BLaER1 treated with 17β-estradiol and CSF1 and Interleukin-3, amounts not matched to agents 10 nM and 100 nM (cell line): ENCODE results near the gene TAP1.
"Not testable (repeated sequence)": the region's sequence is repeated elsewhere in the genome, so short reads cannot be mapped to it uniquely, and the experiment has no call there.

Experiments
- H3K27ac ChIP-seq, 11 experiments: shearing (Covaris generic); formaldehyde crosslinking; 2 replicates each; pipeline ENCODE4 v1.8.1; 2022
- H3K27me3 ChIP-seq, 11 experiments: shearing (Covaris generic); formaldehyde crosslinking; 2 replicates each; pipeline ENCODE4 v1.8.1; 2022
- H3K36me3 ChIP-seq, 11 experiments: shearing (Covaris generic); formaldehyde crosslinking; 2 replicates each; pipeline ENCODE4 v1.8.1; 2022
- H3K4me1 ChIP-seq, 10 experiments: shearing (Covaris generic); formaldehyde crosslinking; 2 replicates each; pipeline ENCODE4 v1.8.1; 2022
- H3K4me2 ChIP-seq, 11 experiments: shearing (Covaris generic); formaldehyde crosslinking; 2 replicates each; pipeline ENCODE4 v1.8.1; 2022
- H3K4me3 ChIP-seq, 10 experiments: shearing (Covaris generic); formaldehyde crosslinking; 2 replicates each; pipeline ENCODE4 v1.8.1; 2022
- H3K9ac ChIP-seq, 11 experiments: shearing (Covaris generic); formaldehyde crosslinking; 2 replicates each; pipeline ENCODE4 v1.8.1; 2022
- H3K9me3 ChIP-seq, 11 experiments: shearing (Covaris generic); formaldehyde crosslinking; replicated peaks in 1 of 11; 2 replicates each; pipeline ENCODE4 v1.8.1; 2022
- H4K20me1 ChIP-seq, 11 experiments: shearing (Covaris generic); formaldehyde crosslinking; 2 replicates each; pipeline ENCODE4 v1.8.1; 2022
- Cebpa-rat ChIP-seq, 11 experiments: shearing (Covaris generic); IDR thresholded peaks; 2 replicates each; pipeline ENCODE4 v1.8.1; 2022

The TAP1 gene

GRCh38 chr6:32814145-32814544, 39.4 kb downstream of the TAP1 start:
- no peak overlapping the region for H3K9ac ChIP-seq
- H4K20me1 ChIP-seq = no peaks in the 10 kb centered on the region
- H3K27me3 ChIP-seq = no peaks in the 10 kb centered on the region
- peaks cover 0 to 10% (median 0%) of the 10 kb centered on the region in 11 experiments; a peak in 2 of 22 replicates for H3K36me3 ChIP-seq
- no peak overlapping the region for H3K4me3 ChIP-seq
- no peak overlapping the region for H3K4me2 ChIP-seq
- peaks cover 0 to 14% (median 10%) of the 10 kb centered on the region in 10 experiments; a peak in 14 of 20 replicates for H3K4me1 ChIP-seq
- no peak overlapping the region for H3K27ac ChIP-seq
- TF ChIP-seq Cebpa-rat (IDR thresholded peaks at IDR 0.05) = no peak
- no peaks in the 10 kb centered on the region for H3K9me3 ChIP-seq

GRCh38 chr6:32809171-32809570, 44.3 kb downstream of the TAP1 start:
- H3K9ac ChIP-seq = no peak overlapping the region
- peaks cover 0 to 9% (median 1%) of the 10 kb centered on the region in 10 experiments; a peak in 5 of 20 replicates for H3K4me1 ChIP-seq
- H3K27ac ChIP-seq = no peak overlapping the region
- no peaks in the 10 kb centered on the region for H3K27me3 ChIP-seq
- H3K9me3 ChIP-seq = no peaks in the 10 kb centered on the region
- no peak for TF ChIP-seq Cebpa-rat (IDR thresholded peaks at IDR 0.05)
- H3K4me3 ChIP-seq = no peak overlapping the region
- H3K4me2 ChIP-seq = no peak overlapping the region
- H4K20me1 ChIP-seq = no peaks in the 10 kb centered on the region
- H3K36me3 ChIP-seq = peaks cover 0 to 7% (median 0%) of the 10 kb centered on the region in 11 experiments; a peak in 1 of 22 replicates

- Histone ChIP-seq H3K4me2 (no peak overlapping the region), H3K9ac (no peak overlapping the region), H3K27me3 (no peaks in the 10 kb centered on the region), H3K4me1 (peaks cover 0 to 21% (median 1%) of the 10 kb centered on the region in 10 experiments; a peak in 5 of 20 replicates), H3K9me3 (no peaks in the 10 kb centered on the region), H3K27ac (no peak overlapping the region), H4K20me1 (no peaks in the 10 kb centered on the region), H3K36me3 (no peaks in the 10 kb centered on the region), H3K4me3 (no peak overlapping the region)
- TF ChIP-seq Cebpa-rat (IDR thresholded peaks at IDR 0.05) = no peak
These were observed 46.4 kb downstream of the TAP1 start for GRCh38 chr6:32807020-32807580.

- H3K27ac ChIP-seq, H3K9me3 ChIP-seq, H4K20me1 ChIP-seq, H3K36me3 ChIP-seq, H3K4me3 ChIP-seq, H3K9ac ChIP-seq, H3K4me2 ChIP-seq, H3K27me3 ChIP-seq: not testable (repeated sequence)
- H3K4me1 ChIP-seq = peaks cover 0 to 21% (median 1%) of the 10 kb centered on the region in 10 experiments; a peak in 5 of 20 replicates
These were observed 48.1 kb downstream of the TAP1 start for GRCh38 chr6:32805404-32805803.

GRCh38 chr6:32803416-32803815, 50.1 kb downstream of the TAP1 start:
- Histone ChIP-seq H3K4me1 (peaks cover under 1 to 22% (median 4%) of the 10 kb centered on the region in 10 experiments; a peak in 18 of 20 replicates), H3K36me3 (peaks cover 0 to 6% (median 0%) of the 10 kb centered on the region in 11 experiments; a peak in 2 of 22 replicates), H4K20me1 (no peaks in the 10 kb centered on the region), H3K9ac (no peak overlapping the region), H3K4me3 (no peak overlapping the region), H3K27ac (no peak overlapping the region), H3K9me3 (peaks cover 12 to 18% (median 17%) of the 10 kb centered on the region in 11 experiments), H3K4me2 (peak overlapping the region in 1 of 11 experiments; percentile 42; a peak in 1 of 22 replicates), H3K27me3 (no peaks in the 10 kb centered on the region)
- no peak for TF ChIP-seq Cebpa-rat (IDR thresholded peaks at IDR 0.05)

- H3K9me3 ChIP-seq = peaks cover 15 to 22% (median 19%) of the 10 kb centered on the region in 11 experiments
- H3K9ac ChIP-seq = no peak overlapping the region
- no peak overlapping the region for H3K4me2 ChIP-seq
- peaks cover 34 to 47% (median 36%) of the 10 kb centered on the region in 10 experiments for H3K4me1 ChIP-seq
- no peaks in the 10 kb centered on the region for H4K20me1 ChIP-seq
- H3K27ac ChIP-seq = no peak overlapping the region
- H3K27me3 ChIP-seq = no peaks in the 10 kb centered on the region
- no peak overlapping the region for H3K4me3 ChIP-seq
- H3K36me3 ChIP-seq = peaks cover 0 to 6% (median 0%) of the 10 kb centered on the region in 11 experiments; a peak in 2 of 22 replicates
- no peak for TF ChIP-seq Cebpa-rat (IDR thresholded peaks at IDR 0.05)
These were observed 53.8 kb downstream of the TAP1 start for GRCh38 chr6:32799740-32800139.

GRCh38 chr6:32799168-32799567, 54.3 kb downstream of the TAP1 start:
- Histone ChIP-seq H3K36me3 (peaks cover 0 to 6% (median 0%) of the 10 kb centered on the region in 11 experiments; a peak in 2 of 22 replicates), H3K27me3 (no peaks in the 10 kb centered on the region), H4K20me1 (no peaks in the 10 kb centered on the region), H3K4me2 (no peak overlapping the region), H3K27ac (no peak overlapping the region), H3K9ac (no peak overlapping the region), H3K9me3 (peaks cover 15 to 22% (median 19%) of the 10 kb centered on the region in 11 experiments), H3K4me1 (peaks cover 39 to 51% (median 42%) of the 10 kb centered on the region in 10 experiments), H3K4me3 (no peak overlapping the region)
- no peak for TF ChIP-seq Cebpa-rat (IDR thresholded peaks at IDR 0.05)

GRCh38 chr6:32796848-32797776, 56.4 kb downstream of the TAP1 start:
- Histone ChIP-seq H4K20me1 (no peaks in the 10 kb centered on the region), H3K27me3 (no peaks in the 10 kb centered on the region), H3K36me3 (peaks cover 0 to 6% (median 0%) of the 10 kb centered on the region in 11 experiments; a peak in 2 of 22 replicates), H3K4me3 (peak overlapping the region; percentile 41 to 65 (median 48); a peak in 19 of 20 replicates), H3K4me1 (peaks cover 55 to 64% (median 59%) of the 10 kb centered on the region in 10 experiments), H3K9me3 (peaks cover 15 to 22% (median 19%) of the 10 kb centered on the region in 11 experiments), H3K4me2 (peak overlapping the region; percentile 70 to 97 (median 87)), H3K27ac (peak overlapping the region; percentile 50 to 77 (median 73); a peak in 21 of 22 replicates), H3K9ac (peak overlapping the region; percentile 51 to 72 (median 64))
- peak in 7 of 11 experiments; percentile 43 to 81 (median 59); a peak in 11 of 22 replicates for TF ChIP-seq Cebpa-rat (IDR thresholded peaks at IDR 0.05)
